ENCODE results near the gene PIP5KL1.

Gene PIP5KL1

GRCh38 chr9:127946728-127947127 is 16.2 kb upstream of the PIP5KL1 start:
- Histone ChIP-seq H3K79me2 (ENCODE audit: control insufficient read depth, insufficient read depth, low read length, unreplicated experiment) (no peaks in the 10 kb centered on the region), H3K4me3 (ENCODE audit: low read depth, low read length) (no peak overlapping the region), H3K27ac (ENCODE audit: low read depth, low read length) (no peak overlapping the region), H3K4me1 (ENCODE audit: control insufficient read depth, insufficient read depth, low read length, unreplicated experiment) (no peaks in the 10 kb centered on the region), H3K27me3 (ENCODE audit: insufficient read depth, low read length) (no peaks in the 10 kb centered on the region), H3K36me3 (ENCODE audit: insufficient read depth, low read length) (no peaks in the 10 kb centered on the region), H2AFZ (ENCODE audit: low read length, unreplicated experiment) (no peak overlapping the region)

DNA sequence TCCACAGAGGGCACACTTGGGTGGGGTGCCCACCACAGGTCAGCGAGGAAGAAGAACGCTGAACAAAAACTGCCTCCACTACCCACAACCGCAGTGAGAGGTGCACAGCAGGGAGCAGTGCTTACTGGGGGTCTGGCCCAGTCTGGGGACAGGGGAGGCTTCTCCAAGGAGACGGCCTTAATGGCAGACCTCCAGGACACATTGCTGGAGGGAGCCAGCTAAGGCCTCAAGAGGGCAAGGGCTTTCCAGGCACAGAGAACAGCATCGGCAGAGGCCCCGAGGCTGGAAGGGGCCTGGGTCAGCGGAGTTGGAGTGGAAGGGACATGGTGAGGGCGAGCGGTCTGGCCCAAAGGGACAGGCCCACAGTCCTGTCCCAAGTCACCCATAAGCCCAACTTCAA is 15.4 kb upstream of the PIP5KL1 start:
- no peak overlapping the region for H3K4me3 ChIP-seq (ENCODE audit: low read depth, low read length)
- no peak overlapping the region for H3K27ac ChIP-seq (ENCODE audit: low read depth, low read length)
- no peaks in the 10 kb centered on the region for H3K4me1 ChIP-seq (ENCODE audit: control insufficient read depth, insufficient read depth, low read length, unreplicated experiment)
- H3K79me2 ChIP-seq (ENCODE audit: control insufficient read depth, insufficient read depth, low read length, unreplicated experiment) = no peaks in the 10 kb centered on the region
- H3K36me3 ChIP-seq (ENCODE audit: insufficient read depth, low read length) = no peaks in the 10 kb centered on the region
- H2AFZ ChIP-seq (ENCODE audit: low read length, unreplicated experiment) = no peak overlapping the region
- H3K27me3 ChIP-seq (ENCODE audit: insufficient read depth, low read length) = no peaks in the 10 kb centered on the region

- no peak overlapping the region for H2AFZ ChIP-seq (ENCODE audit: low read length, unreplicated experiment)
- H3K4me3 ChIP-seq (ENCODE audit: low read depth, low read length) = no peak overlapping the region
- H3K27ac ChIP-seq (ENCODE audit: low read depth, low read length) = no peak overlapping the region
- no peaks in the 10 kb centered on the region for H3K36me3 ChIP-seq (ENCODE audit: insufficient read depth, low read length)
- H3K4me1 ChIP-seq (ENCODE audit: control insufficient read depth, insufficient read depth, low read length, unreplicated experiment) = no peaks in the 10 kb centered on the region
- H3K79me2 ChIP-seq (ENCODE audit: control insufficient read depth, insufficient read depth, low read length, unreplicated experiment) = no peaks in the 10 kb centered on the region
- no peaks in the 10 kb centered on the region for H3K27me3 ChIP-seq (ENCODE audit: insufficient read depth, low read length)
Measured at GRCh38 chr9:127945338-127945737, 14.8 kb upstream of the PIP5KL1 start.

DNA sequence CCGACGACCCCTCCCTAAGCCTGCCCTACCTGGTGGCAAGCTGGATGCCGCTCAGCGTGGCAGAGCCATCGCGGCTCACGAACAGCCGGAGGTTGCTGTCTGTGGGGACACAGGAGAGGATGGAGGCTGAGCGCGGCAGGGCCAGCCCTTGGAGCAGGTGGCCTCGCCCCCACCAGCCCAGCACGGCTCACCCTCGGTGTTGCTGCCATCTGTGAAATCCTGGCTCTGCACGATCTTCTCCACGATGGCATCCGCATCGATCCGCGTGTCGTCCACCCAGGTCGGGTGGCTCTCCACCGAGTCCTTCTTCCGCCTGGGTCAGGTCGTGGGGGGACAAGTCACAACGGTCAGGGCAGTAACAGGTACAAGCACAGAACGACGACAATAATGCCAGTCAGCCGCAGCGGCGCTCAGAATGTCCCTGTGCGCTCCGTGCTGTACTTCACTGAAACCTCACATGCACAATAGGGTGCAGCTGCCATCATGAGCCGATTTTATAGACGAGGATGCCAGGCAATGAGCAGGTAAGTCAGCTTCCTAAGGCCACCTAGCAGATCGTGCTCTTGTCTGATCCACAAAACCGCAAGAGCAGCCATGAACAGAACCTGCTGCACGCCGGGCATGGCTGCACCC is 14.1 kb upstream of the PIP5KL1 start:
- Histone ChIP-seq H3K4me3 (ENCODE audit: low read depth, low read length) (no peak overlapping the region), H3K27me3 (ENCODE audit: insufficient read depth, low read length) (no peaks in the 10 kb centered on the region), H3K27ac (ENCODE audit: low read depth, low read length) (no peak overlapping the region), H2AFZ (ENCODE audit: low read length, unreplicated experiment) (no peak overlapping the region), H3K4me1 (ENCODE audit: control insufficient read depth, insufficient read depth, low read length, unreplicated experiment) (no peaks in the 10 kb centered on the region), H3K79me2 (ENCODE audit: control insufficient read depth, insufficient read depth, low read length, unreplicated experiment) (no peaks in the 10 kb centered on the region), H3K36me3 (ENCODE audit: insufficient read depth, low read length) (no peaks in the 10 kb centered on the region)

GRCh38 chr9:127943731-127944144 is 13.2 kb upstream of the PIP5KL1 start:
- Histone ChIP-seq H3K36me3 (ENCODE audit: insufficient read depth, low read length) (no peaks in the 10 kb centered on the region), H3K4me1 (ENCODE audit: control insufficient read depth, insufficient read depth, low read length, unreplicated experiment) (no peaks in the 10 kb centered on the region), H3K27me3 (ENCODE audit: insufficient read depth, low read length) (no peaks in the 10 kb centered on the region), H2AFZ (ENCODE audit: low read length, unreplicated experiment) (no peak overlapping the region), H3K79me2 (ENCODE audit: control insufficient read depth, insufficient read depth, low read length, unreplicated experiment) (no peaks in the 10 kb centered on the region), H3K4me3 (ENCODE audit: low read depth, low read length) (no peak overlapping the region), H3K27ac (ENCODE audit: low read depth, low read length) (no peak overlapping the region)

DNA sequence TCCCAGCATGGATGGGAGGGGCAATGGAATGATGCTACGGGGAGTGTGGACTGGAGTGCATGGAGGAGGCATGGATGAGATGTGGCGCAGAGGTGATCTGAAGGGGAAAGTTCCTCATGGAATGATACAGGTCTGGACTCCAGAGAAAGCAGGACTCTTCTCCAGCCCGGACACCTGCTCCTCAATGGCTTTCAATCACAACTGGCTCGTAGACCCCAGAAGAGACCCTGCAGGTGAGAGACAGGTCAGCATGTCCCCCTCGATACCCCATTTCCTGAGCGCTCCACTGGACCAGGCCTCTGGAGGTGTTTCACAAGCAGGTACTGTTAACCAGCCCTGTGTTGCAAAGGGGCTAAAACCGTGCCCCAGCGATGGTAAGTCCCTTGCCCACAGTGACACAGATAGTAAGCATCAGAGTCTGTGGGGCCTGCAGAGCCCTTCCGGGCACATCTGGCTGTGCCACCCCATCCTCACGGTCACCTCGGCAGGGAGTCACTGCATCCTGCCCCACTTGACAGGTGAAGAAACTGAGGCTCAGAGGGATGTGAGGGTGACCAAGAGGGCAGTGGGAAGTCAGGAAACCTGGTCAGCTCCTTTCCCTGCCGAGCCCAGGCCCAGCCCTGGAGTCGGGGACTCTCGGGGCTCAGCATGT is 12.6 kb upstream of the PIP5KL1 start:
- Histone ChIP-seq H3K4me1 (ENCODE audit: control insufficient read depth, insufficient read depth, low read length, unreplicated experiment) (no peaks in the 10 kb centered on the region), H3K4me3 (ENCODE audit: low read depth, low read length) (no peak overlapping the region), H3K27ac (ENCODE audit: low read depth, low read length) (no peak overlapping the region), H3K79me2 (ENCODE audit: control insufficient read depth, insufficient read depth, low read length, unreplicated experiment) (no peaks in the 10 kb centered on the region), H3K27me3 (ENCODE audit: insufficient read depth, low read length) (no peaks in the 10 kb centered on the region), H3K36me3 (ENCODE audit: insufficient read depth, low read length) (no peaks in the 10 kb centered on the region), H2AFZ (ENCODE audit: low read length, unreplicated experiment) (no peak overlapping the region)

DNA sequence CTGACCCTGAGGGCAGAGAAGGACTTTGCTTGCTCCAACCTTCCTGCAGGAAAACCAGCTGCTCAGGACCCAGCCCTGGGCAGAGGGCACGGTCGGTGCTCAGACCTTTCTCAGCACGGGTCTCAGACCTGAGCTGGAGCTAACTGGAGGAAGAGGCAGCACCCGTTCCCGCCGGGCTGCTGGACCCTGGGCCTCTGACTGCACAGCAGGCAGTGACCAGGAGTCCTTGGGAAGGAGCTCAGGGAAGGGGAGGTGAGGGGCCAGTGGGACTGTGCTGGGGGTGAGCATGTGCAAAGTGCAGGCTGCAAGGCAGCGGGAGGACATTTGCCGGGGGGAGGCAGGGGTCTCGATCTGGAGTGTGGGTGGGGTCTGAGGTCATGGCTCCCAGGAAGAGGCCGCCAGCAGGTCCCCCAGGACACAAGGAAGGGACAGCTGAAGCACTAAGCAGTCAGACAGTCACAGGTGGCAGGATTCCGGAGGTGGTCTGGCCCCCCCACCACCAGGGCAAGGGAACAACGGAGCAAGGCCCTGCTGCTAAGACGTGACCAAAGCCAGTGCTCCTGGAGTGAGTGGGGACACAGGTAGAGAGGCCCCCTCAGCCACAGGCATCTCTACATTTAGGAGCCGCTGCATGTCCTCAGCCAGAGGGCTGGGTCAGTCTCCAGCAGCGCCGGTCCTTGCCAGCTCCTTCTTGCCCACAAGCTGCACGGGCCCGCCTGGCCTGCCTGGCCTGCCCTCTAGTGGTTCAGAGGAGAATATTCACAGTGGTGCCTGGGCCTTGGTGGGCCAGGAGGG is 11.8 kb upstream of the PIP5KL1 start:
- Histone ChIP-seq H3K27ac (ENCODE audit: low read depth, low read length) (no peak overlapping the region), H3K27me3 (ENCODE audit: insufficient read depth, low read length) (no peaks in the 10 kb centered on the region), H2AFZ (ENCODE audit: low read length, unreplicated experiment) (no peak overlapping the region), H3K79me2 (ENCODE audit: control insufficient read depth, insufficient read depth, low read length, unreplicated experiment) (peaks cover 1% of the 10 kb centered on the region), H3K4me1 (ENCODE audit: control insufficient read depth, insufficient read depth, low read length, unreplicated experiment) (no peaks in the 10 kb centered on the region), H3K4me3 (ENCODE audit: low read depth, low read length) (no peak overlapping the region), H3K36me3 (ENCODE audit: insufficient read depth, low read length) (no peaks in the 10 kb centered on the region)

DNA sequence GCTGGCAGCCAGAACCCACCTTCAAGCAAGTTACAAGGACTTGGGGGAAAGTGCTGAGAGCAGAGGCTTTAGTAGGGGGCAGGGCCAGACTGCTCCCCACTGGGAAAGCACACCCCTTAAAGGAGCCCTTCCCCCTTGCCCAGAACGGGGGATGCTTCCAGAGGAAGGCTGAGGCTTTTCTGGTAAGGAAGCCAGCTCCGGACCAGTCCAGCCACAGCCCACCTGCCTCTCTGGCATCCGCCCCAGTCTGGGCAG is 11.3 kb upstream of the PIP5KL1 start:
- Histone ChIP-seq H3K4me1 (ENCODE audit: control insufficient read depth, insufficient read depth, low read length, unreplicated experiment) (no peaks in the 10 kb centered on the region), H3K79me2 (ENCODE audit: control insufficient read depth, insufficient read depth, low read length, unreplicated experiment) (peaks cover 6% of the 10 kb centered on the region), H3K36me3 (ENCODE audit: insufficient read depth, low read length) (no peaks in the 10 kb centered on the region), H3K27me3 (ENCODE audit: insufficient read depth, low read length) (no peaks in the 10 kb centered on the region), H2AFZ (ENCODE audit: low read length, unreplicated experiment) (no peak overlapping the region), H3K27ac (ENCODE audit: low read depth, low read length) (no peak overlapping the region), H3K4me3 (ENCODE audit: low read depth, low read length) (no peak overlapping the region)

DNA sequence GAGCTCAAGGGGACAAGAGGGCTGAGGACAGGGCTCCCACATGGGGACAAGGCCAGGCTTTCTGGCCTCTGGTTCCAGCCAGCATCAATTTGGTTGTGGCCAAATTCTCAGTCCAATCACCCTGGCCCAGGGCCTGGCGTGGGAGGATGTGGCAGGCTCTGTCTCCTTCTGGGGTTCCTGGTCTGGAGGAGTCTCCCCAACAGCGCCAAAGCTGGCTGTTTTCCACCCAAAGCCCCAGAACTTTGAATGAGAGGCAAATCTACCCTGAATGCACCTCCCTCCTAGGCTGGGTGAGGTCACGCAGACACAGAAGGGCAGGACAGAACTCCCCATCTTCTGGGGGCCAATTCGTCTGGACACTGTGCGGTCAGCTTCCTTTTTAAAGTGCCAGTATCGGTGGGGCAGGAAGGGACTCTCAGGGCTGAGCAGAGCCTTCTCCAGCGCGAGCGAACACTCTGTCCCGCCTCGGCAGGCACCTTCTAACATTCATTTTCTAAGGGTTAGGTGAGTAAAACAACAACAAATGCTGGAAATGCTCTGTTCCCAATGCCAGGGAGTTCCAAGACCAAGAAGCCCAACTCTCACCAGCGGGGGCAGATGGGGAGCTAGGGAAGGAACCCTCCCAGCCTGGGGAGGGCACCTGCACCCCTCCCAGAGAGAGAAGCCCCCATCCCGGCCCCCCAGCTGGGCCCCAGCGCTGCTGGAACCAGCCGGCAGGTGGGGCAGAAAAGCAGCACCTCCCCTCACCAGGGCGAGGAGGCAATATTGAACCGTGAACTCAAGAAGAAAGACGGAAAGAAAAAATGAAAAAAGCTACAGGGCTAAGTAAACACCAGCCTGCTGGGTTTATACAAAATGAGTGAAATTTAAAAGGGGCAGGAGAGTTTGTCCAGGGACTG is 10.7 kb upstream of the PIP5KL1 start:
- Histone ChIP-seq H3K27ac (ENCODE audit: low read depth, low read length) (no peak overlapping the region), H2AFZ (ENCODE audit: low read length, unreplicated experiment) (no peak overlapping the region), H3K36me3 (ENCODE audit: insufficient read depth, low read length) (no peaks in the 10 kb centered on the region), H3K4me1 (ENCODE audit: control insufficient read depth, insufficient read depth, low read length, unreplicated experiment) (peaks cover 5% of the 10 kb centered on the region), H3K4me3 (ENCODE audit: low read depth, low read length) (no peak overlapping the region), H3K79me2 (ENCODE audit: control insufficient read depth, insufficient read depth, low read length, unreplicated experiment) (peaks cover 12% of the 10 kb centered on the region), H3K27me3 (ENCODE audit: insufficient read depth, low read length) (no peaks in the 10 kb centered on the region)

DNA sequence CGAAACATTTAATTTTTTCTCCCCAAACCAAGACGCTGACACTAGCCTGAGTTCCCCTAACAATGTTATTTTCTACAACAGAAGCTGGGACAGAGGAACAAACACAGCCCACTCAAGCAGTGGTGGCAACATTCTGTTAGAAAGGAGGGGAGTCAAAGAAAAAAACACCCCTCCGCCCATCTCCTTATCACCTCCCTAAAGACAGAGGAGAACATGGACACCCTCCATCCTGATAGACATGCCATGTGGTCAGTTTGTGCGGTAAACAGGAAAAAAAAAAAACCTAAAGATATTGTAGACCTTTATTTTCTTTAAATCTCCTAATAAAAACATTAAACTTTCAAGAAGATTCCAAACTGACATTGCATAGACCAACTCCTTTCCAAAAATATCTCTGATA is 10.0 kb upstream of the PIP5KL1 start:
- no peaks in the 10 kb centered on the region for H3K27me3 ChIP-seq (ENCODE audit: insufficient read depth, low read length)
- no peaks in the 10 kb centered on the region for H3K36me3 ChIP-seq (ENCODE audit: insufficient read depth, low read length)
- H3K27ac ChIP-seq (ENCODE audit: low read depth, low read length) = no peak overlapping the region
- no peak overlapping the region for H3K4me3 ChIP-seq (ENCODE audit: low read depth, low read length)
- no peak overlapping the region for H2AFZ ChIP-seq (ENCODE audit: low read length, unreplicated experiment)
- H3K4me1 ChIP-seq (ENCODE audit: control insufficient read depth, insufficient read depth, low read length, unreplicated experiment) = peaks cover 12% of the 10 kb centered on the region
- H3K79me2 ChIP-seq (ENCODE audit: control insufficient read depth, insufficient read depth, low read length, unreplicated experiment) = peaks cover 19% of the 10 kb centered on the region
